GM18508 (cell line): Measurements from ENCODE around the gene CSMD2.

Experiments
- ATAC-seq: cut with Tn5 transposase; IDR thresholded peaks from one replicate; pipeline ENCODE4 v1.9.1; 2021; ENCODE audit warnings: moderate number of reproducible peaks; ENCODE audit not compliant: insufficient read depth, unreplicated experiment

Gene CSMD2

GRCh38 chr1:33828654-33829053 lies 336.4 kb downstream of the CSMD2 start:
- no peak for ATAC-seq

DNA sequence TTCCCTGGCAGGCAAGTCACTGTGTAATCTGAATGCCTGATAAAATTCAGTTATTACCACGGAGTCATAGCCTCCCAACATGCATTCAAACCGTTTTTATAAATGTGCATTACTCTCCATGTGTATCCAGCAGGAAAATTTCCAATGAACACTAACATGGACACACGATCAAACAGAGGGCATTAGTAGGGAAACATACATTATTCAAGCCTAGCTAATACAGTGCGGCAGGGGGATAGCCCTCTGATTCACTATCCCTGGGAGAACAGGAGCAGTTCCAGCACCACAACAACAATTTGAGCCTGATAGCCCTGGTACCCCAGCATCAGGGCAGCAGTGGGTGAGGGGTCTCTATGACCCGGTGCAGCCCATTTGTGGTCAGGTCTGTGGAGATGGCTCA lies 337.0 kb downstream of the CSMD2 start:
- no peak for ATAC-seq

- no peak for ATAC-seq
Observed at GRCh38 chr1:33826711-33827110, 338.3 kb downstream of the CSMD2 start.

- ATAC-seq = no peak
Observed at GRCh38 chr1:33826311-33826710, 338.7 kb downstream of the CSMD2 start.

DNA sequence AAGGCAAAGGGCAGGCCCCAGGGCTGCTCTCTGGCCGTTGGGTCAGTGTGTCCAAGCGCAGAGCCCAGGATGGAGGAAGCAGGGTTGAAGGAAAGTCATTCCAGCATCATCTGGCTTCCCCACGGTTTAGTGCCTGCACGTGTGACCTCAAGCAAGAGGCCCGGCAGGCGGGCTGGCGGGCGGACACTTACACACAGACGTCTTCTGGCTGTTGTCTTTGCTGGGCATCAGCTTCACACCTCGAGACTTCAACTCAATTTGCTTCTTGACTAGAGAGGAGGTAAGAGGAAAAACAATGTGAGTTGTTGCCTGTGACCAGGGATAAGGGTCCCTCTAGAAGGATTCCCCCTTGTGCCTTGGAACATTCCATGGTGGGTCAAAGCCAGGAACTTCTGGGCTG lies 339.5 kb downstream of the CSMD2 start:
- no peak for ATAC-seq

DNA sequence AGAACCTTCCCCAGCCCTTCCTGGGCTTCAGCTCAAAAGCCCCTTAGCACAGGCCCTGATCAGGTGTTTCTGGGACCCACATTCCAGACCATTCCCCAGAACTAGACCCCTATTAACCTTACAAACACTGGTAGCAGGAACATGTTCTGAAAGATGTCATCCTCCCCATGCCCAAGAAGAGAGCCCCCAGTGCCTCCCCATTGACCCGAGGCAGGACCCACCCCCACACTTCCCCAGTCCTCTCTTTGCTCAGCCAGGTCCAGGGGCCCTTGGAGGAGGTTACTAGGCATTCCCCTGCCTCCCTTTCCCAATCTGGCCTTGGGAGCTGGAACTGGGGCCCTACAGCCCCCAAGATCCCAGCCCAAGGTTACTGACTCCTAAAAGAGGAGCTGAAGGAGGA lies 340.1 kb downstream of the CSMD2 start:
- no peak for ATAC-seq

DNA sequence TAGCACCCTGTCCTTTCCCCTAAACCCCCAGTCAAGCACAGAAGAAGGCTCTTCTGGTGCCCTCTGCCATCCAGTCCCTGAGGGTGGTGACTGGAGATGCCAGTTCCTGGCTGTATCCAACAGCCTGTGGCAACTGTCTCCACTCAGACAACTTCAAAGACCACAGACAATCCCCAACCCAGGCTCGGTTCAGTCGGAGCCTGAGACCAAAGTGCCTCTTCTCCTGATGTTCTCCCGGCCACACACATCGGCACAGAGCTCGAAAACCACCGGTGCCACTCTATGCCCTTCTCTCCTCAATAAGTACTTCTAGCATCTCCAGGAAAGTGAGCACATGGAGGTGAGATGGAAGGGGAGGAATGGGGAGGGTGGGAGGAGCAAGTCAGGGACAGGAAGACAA lies 340.7 kb downstream of the CSMD2 start:
- no peak for ATAC-seq

DNA sequence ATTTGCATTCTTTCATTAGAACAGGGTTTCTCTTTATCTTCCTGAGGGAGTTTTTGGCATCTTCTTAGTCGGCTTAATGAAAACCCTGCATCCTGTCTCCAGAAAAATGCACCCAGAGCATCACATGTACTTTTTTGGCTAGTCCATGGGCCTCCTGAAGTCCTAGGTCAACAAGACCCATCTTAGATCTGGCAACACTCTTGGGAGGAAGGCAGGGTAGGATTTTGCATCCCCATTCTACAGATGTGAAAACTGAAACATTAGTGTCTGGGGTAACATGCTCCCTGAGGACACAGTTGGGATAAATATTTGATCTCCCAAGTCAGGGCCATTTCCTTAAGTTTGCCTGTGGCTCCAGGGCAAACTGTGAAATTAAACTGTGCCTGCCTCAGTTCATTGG lies 341.2 kb downstream of the CSMD2 start:
- ATAC-seq = no peak

DNA sequence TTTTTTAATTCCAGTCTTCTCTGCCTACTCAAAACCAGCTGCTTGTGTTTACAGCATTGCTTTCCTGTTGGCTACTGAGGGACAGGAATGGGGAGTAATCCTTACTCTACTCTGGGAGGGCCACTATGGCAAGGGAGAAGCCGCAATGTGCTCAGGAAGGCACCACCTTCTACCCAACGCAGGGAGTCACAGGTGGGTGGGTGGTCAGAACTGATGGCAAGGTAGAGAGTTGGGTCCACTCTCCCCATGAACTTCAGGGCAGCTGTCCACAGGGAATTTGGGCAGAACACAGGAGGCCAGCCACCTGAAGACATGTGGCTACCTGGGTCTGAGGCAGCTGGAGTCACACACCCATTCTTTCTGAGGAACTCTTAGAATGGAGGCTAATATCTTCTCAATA lies 341.6 kb downstream of the CSMD2 start:
- no peak for ATAC-seq

GRCh38 chr1:33822396-33822795 lies 342.6 kb downstream of the CSMD2 start:
- no peak for ATAC-seq

GRCh38 chr1:33821291-33821690 lies 343.7 kb downstream of the CSMD2 start:
- no peak for ATAC-seq

- no peak for ATAC-seq
Observed at GRCh38 chr1:33820804-33821203, 344.2 kb downstream of the CSMD2 start.

GRCh38 chr1:33819913-33820311 lies 345.1 kb downstream of the CSMD2 start:
- ATAC-seq = no peak

GRCh38 chr1:33819290-33819912 lies 345.6 kb downstream of the CSMD2 start:
- ATAC-seq = no peak

DNA sequence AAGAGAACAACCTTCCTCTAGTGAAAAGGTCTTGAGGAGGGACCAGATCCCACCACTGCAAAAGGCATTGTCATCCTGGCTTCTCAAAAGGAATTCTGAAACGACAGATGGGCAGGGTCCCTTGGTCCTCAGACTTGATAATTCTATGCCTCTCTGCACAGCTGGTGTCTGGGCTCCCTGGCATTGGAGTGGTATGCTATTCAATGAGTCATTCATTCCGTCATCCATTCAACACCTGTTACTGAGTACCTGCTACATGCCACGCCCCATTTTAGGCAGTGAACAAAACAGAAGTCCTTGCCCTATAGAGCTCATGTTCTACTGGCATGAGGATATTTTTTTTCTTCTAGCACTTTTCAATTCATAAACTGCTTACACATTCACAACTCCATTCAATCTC lies 347.0 kb downstream of the CSMD2 start:
- no peak for ATAC-seq

DNA sequence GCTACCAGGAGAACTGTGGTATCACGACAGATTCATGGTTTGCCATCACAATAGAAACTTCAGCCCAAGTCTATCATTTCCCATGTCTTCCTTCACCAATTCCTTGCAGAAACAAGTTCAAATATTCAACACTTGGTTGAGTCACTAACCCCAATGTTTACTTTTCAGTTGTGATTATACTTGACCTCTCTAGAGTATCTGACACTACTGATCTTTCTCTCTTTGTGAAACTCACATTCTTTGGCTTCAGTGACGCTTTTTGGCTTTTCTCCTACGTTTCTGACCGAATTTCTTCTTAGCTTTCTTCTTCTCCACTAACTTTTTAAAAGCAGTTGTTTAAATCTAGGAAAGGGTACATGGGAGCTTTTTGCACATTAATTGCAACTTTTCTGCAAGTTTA lies 350.0 kb downstream of the CSMD2 start:
- ATAC-seq = no peak

GRCh38 chr1:33814166-33814565 lies 350.9 kb downstream of the CSMD2 start:
- ATAC-seq = no peak

GRCh38 chr1:33810571-33810970 lies 354.5 kb downstream of the CSMD2 start:
- ATAC-seq = no peak

DNA sequence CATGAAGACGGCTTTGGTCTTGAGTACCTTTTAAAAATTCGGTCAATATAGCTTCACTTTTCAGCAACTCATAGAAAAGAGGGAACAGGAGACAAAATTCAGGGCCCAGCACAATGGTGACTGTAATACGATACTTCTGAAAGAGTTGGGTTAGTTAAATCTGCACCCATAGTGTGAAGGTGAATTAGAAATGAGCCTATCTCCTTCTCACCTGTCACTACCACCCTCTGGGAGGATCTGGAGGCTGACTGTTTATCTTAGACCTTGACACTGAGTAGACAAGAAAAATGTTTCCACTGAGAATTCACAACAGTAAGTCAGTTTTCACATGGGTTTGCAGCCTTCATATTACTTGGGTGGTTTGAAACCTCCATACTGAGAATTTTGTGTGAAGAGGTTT lies 359.0 kb downstream of the CSMD2 start:
- ATAC-seq = no peak

GRCh38 chr1:33802268-33802667 lies 362.8 kb downstream of the CSMD2 start:
- no peak for ATAC-seq

DNA sequence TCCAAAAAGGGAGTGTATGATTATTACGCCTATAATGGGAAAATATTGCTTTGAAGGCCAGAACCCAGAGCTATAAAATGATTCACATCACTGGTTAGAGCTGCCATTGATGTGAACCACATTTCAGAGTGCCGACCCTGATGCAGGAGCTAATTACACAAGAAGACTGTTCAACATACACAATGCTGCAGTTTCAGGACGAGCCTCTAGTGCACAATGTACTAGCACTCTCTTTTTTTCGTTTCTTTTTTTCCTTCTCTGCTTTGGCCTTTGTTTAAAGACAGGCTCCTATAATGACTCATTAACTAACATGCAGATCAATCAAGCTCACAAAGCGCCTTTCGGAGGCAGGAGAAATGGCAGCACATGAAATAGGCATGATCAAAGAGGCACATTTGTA lies 367.2 kb downstream of the CSMD2 start:
- no peak for ATAC-seq

DNA sequence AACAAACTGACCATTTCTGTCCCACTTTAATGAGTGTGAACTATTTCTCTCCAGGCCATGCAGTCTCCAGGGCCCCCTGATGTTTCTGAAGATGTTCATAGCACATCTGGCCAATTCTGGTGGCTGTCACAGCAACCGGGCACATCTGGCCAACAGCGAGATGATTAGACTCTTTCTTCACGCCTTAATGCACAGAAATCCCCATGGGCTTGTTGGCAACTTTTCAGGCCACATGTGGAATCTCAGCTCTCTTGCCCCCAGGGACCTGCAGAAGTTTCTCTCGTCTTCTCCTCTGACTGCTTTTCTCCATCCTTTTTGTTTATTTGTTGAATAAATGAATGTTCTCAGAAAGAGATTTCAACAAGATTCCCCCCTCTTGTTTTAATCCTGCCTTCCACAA lies 372.4 kb downstream of the CSMD2 start:
- ATAC-seq = no peak

DNA sequence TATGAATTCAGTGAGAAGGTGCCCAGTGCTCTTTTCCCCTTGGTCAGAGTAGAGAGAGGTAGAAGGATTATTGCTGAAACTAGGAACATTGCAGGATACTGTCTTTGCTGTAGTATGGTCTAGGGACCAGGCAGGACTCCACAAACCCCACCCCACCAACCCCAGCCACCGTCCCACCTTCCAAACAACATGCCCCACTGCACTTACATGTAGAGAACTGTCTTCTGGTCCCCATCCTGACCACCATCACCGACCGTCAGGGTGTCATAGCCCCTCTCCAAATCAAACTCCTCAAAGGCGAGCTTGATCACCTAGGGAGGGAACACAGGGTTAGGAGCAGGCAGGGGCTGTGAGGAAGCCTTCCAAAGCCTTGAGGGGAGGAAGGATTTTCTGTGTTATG lies 372.8 kb downstream of the CSMD2 start:
- ATAC-seq = no peak
